HG03439 (cell line): Measurements from ENCODE around the gene RNF141.

Experiments used
- ATAC-seq: cut with Tn5 transposase; IDR thresholded peaks from one replicate; pipeline ENCODE4 v1.9.1; 2021; ENCODE audit warnings: mild to moderate bottlenecking, moderate library complexity; ENCODE audit not compliant: unreplicated experiment

RNF141 gene

GRCh38 chr11:10484461-10485180 lies 56.4 kb downstream of the RNF141 start:
- ATAC-seq, result no peak

- ATAC-seq, result no peak
These were observed 57.4 kb downstream of the RNF141 start for GRCh38 chr11:10483584-10483983.

GRCh38 chr11:10483174-10483573 lies 57.8 kb downstream of the RNF141 start:
- no peak for ATAC-seq

GRCh38 chr11:10481560-10482349 lies 59.2 kb downstream of the RNF141 start:
- no peak for ATAC-seq

- no peak for ATAC-seq
These were observed 60.2 kb downstream of the RNF141 start for GRCh38 chr11:10480760-10481159.

- no peak for ATAC-seq
These were observed 61.0 kb downstream of the RNF141 start for GRCh38 chr11:10480026-10480425.

- no peak for ATAC-seq
These were observed 62.1 kb downstream of the RNF141 start for GRCh38 chr11:10478574-10479550.

GRCh38 chr11:10478066-10478465 lies 62.9 kb downstream of the RNF141 start:
- ATAC-seq, result no peak

GRCh38 chr11:10477690-10478046 lies 63.3 kb downstream of the RNF141 start:
- no peak for ATAC-seq

- no peak for ATAC-seq
These were observed 63.9 kb downstream of the RNF141 start for GRCh38 chr11:10476927-10477689.

GRCh38 chr11:10476342-10476741 lies 64.6 kb downstream of the RNF141 start:
- no peak for ATAC-seq

- no peak for ATAC-seq
These were observed 66.4 kb downstream of the RNF141 start for GRCh38 chr11:10474551-10474950.

- no peak for ATAC-seq
These were observed 67.6 kb downstream of the RNF141 start for GRCh38 chr11:10473371-10473770.

GRCh38 chr11:10462746-10463300 lies 78.2 kb downstream of the RNF141 start:
- ATAC-seq, result no peak
